Measurements from ENCODE around the gene HSPB3.

Gene HSPB3

GRCh38 chr5:54495027-54495426, 39.5 kb downstream of the HSPB3 start:
- TF ChIP-seq CTCF (IDR thresholded peaks at IDR 0.05; ENCODE audit: borderline replicate concordance, control extremely low read depth, extremely low read depth, insufficient read depth, missing control alignments) = no peak
- DNase-seq (ENCODE audit: low spot score) = no peak
- in situ Hi-C loops (cut with MboI; ENCODE audit: low sequenced_read_pairs, unreplicated experiment) = loop anchor here (25.0 kb wide), 2 partner anchors 108 to 233 kb away; no protein-coding TSS in a partner anchor
